Esophagus squamous epithelium (tissue), 4 donors: ENCODE measurements around the gene TRIP4.

ENCODE experiments used
- POLR2A ChIP-seq, 4 donors: fragments of 450-650 bp; IDR thresholded peaks; one replicate each; pipeline ENCODE4 v1.6.1; 2017; ENCODE audit warnings: antibody characterized with exemption in 4 of 4, mild to moderate bottlenecking in 4 of 4, moderate library complexity in 3 of 4
- TF ChIP-seq, protein P1 (sequence below), 6 experiments: fragments of 450-650 bp in 4 of 6; fragments of 200-600 bp in 2 of 6; sonication (generic) in 2 of 6; IDR thresholded peaks; one replicate each; pipeline ENCODE4 v1.5.1; 2016 to 2019; ENCODE audit warnings: antibody characterized with exemption in 6 of 6, mild to moderate bottlenecking in 4 of 6, moderate library complexity in 4 of 6

DNA sequence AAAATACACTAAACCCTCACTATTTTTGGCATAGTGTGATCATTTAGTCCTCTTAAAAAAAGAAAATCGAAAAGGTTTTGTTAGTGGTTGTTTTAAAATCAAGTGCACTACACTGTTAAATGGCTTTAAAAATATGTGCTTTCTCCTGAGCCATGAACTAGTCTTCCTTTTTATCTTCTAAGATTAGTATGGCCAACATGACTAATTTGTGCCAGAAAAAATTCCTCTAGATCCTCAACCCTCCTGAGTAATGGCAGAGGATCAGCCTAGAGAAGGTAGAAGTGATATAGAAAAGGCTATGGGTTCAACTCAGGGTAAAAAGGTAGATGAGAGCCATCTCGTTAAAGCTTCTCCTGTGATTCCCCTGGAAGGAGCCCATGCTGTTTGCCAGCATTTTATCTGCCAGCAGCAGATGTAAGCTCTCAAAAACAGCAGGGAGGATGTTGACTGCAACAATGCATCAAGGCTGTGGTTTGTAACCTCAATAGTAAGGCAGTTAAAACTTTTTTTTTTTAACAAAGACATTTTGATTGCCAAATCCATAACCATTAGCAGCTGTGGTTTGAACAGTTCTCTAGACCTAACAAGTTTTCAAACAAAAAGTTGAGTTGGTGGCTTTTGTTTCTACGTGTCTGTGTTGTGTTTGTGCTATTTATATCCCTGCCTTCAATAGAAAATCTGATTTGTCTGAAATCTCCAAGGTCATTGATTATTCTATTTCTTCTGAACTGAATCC lies 42.5 kb downstream of the TRIP4 start:
- TF ChIP-seq, protein P1, sequence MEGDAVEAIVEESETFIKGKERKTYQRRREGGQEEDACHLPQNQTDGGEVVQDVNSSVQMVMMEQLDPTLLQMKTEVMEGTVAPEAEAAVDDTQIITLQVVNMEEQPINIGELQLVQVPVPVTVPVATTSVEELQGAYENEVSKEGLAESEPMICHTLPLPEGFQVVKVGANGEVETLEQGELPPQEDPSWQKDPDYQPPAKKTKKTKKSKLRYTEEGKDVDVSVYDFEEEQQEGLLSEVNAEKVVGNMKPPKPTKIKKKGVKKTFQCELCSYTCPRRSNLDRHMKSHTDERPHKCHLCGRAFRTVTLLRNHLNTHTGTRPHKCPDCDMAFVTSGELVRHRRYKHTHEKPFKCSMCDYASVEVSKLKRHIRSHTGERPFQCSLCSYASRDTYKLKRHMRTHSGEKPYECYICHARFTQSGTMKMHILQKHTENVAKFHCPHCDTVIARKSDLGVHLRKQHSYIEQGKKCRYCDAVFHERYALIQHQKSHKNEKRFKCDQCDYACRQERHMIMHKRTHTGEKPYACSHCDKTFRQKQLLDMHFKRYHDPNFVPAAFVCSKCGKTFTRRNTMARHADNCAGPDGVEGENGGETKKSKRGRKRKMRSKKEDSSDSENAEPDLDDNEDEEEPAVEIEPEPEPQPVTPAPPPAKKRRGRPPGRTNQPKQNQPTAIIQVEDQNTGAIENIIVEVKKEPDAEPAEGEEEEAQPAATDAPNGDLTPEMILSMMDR (IDR thresholded peaks at IDR 0.05), result no peak
- TF ChIP-seq POLR2A (IDR thresholded peaks at IDR 0.05), result no peak
